Neural crest cell (in vitro differentiated cells): ENCODE data around the gene SND1. TPM values are rescaled to one million over a fixed set of nuclear protein-coding genes. Genes with fewer than 3 reads are reported as not detected.

Experiments
- DNase-seq: peaks from one replicate; pipeline ENCODE4 v3.0.0; 2021; ENCODE audit warnings: low read depth, mixed read lengths, low spot score
- H3K27ac Mint-ChIP-seq: one replicate; pipeline ENCODE4 v1.8.0; 2021; ENCODE audit warnings: mild to moderate bottlenecking, mixed read lengths; ENCODE audit not compliant: unreplicated experiment
- H3K27me3 Mint-ChIP-seq: 2 replicates; pipeline ENCODE4 v1.8.0; 2021; ENCODE audit warnings: low read depth, mild to moderate bottlenecking, mixed read lengths
- H3K36me3 Mint-ChIP-seq: 2 replicates; pipeline ENCODE4 v1.8.0; 2021; ENCODE audit warnings: low read depth, mild to moderate bottlenecking, mixed read lengths
- H3K4me1 Mint-ChIP-seq: 2 replicates; pipeline ENCODE4 v1.8.0; 2021; ENCODE audit warnings: mixed read lengths
- H3K4me3 Mint-ChIP-seq: one replicate; pipeline ENCODE4 v1.8.0; 2021; ENCODE audit warnings: mild to moderate bottlenecking, mixed read lengths
- H3K9me3 Mint-ChIP-seq: 2 replicates; pipeline ENCODE4 v1.8.0; 2021; ENCODE audit warnings: mixed read lengths
- total RNA-seq: library from RNA; stranded (reverse); gene quantifications from 2 replicates; pipeline ENCODE4 v1.2.1, GENCODE V29; 2021
- TF ChIP-seq, protein P1 (sequence below): fragments of 200-600 bp; sonication (generic); conservative IDR thresholded peaks from 2 replicates; pipeline ENCODE4 v1.5.0; 2021; ENCODE audit warnings: antibody characterized with exemption, mild to moderate bottlenecking

Gene SND1
- total RNA-seq, 1 donor from 2014 or later = 184 TPM

DNA sequence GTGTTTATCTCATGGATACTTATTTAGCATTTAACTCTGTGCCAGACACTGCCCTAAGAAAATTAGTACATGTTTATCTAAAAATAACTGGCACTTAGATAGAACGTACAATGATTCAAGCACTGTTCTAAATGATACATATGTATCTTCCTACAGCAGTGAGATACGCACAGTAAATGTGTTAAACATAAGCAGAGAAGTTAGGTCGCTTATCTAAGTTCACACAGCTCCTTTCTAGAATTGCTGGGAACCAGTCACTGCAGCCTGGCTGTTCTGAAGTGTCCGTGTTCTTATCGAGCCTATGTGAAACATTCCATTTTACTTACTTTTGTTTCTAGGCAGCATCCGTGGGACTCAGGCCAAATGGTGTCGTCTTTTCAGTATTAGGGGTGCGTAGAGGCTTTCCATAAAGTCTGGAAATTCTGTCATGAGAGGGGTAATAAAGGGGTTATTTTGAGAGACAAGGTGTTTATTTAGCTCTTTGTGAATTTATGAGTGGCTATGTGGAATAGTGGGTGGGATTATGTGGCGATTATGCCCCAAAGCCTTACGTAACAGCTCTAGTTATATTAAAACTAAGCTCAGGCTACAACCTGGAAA, 186.9 kb downstream of the SND1 start:
- Mint-ChIP-seq H3K27me3 (no peaks in the 10 kb centered on the region), H3K4me1 (peaks cover 9% of the 10 kb centered on the region), H3K4me3 (no peak overlapping the region), H3K27ac (no peak overlapping the region), H3K36me3 (peaks cover 9% of the 10 kb centered on the region), H3K9me3 (peaks cover 4% of the 10 kb centered on the region)
- TF ChIP-seq, protein P1, sequence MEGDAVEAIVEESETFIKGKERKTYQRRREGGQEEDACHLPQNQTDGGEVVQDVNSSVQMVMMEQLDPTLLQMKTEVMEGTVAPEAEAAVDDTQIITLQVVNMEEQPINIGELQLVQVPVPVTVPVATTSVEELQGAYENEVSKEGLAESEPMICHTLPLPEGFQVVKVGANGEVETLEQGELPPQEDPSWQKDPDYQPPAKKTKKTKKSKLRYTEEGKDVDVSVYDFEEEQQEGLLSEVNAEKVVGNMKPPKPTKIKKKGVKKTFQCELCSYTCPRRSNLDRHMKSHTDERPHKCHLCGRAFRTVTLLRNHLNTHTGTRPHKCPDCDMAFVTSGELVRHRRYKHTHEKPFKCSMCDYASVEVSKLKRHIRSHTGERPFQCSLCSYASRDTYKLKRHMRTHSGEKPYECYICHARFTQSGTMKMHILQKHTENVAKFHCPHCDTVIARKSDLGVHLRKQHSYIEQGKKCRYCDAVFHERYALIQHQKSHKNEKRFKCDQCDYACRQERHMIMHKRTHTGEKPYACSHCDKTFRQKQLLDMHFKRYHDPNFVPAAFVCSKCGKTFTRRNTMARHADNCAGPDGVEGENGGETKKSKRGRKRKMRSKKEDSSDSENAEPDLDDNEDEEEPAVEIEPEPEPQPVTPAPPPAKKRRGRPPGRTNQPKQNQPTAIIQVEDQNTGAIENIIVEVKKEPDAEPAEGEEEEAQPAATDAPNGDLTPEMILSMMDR = no peak
- no peak for DNase-seq

DNA sequence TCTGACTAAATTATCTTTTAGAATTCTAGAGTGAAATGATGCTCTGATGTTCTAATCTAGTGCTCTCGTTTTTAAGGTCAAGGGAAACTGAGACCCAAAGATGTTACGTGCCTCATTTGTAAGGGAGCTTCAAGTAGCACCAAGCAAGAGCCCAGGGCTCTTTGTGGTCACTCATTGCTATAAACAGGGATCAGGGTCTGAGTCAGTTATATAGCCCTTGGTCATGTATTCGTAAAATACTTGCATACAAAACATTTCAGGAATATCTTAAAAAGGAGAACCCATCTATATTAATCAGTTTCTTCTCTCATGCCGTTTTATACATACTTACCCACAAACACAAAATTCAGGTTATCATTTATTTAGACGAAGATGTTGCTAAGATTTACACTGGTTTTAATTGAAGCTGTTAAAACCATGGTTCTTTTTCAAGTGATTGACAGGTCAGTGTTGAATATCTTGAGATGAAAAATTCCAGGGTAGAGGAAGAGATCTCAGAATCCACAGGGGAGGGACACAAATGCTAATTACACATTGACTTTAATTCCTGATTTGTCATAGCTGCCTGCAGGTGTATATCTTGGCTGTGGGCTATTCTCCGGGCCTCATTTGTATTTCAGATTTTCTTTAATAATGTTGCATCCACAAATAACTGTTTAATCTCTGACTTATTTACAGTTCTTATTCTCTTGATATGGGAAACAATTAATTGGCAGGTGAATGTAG, 188.4 kb downstream of the SND1 start:
- Mint-ChIP-seq H3K27me3 (no peaks in the 10 kb centered on the region), H3K4me3 (no peak overlapping the region), H3K36me3 (peaks cover 9% of the 10 kb centered on the region), H3K27ac (no peak overlapping the region), H3K9me3 (peaks cover 4% of the 10 kb centered on the region), H3K4me1 (peaks cover 9% of the 10 kb centered on the region)
- no peak for DNase-seq
- TF ChIP-seq, protein P1 = no peak

DNA sequence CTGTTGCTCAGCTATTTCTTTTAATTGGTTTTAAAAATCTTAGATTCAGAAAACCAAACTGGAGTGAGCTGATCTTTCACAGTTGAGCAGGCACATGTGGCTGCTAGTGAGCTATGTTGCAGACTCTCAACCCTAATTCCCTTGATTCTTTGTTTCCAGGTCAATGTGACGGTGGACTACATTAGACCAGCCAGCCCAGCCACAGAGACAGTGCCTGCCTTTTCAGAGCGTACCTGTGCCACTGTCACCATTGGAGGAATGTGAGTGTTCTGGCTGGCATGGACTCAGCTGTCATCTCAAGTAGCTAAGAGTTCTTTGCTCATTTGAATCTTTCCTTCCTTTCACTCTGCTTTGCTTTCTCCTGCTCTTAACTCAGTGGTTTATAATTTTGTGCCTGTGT, 192.2 kb downstream of the SND1 start:
- H3K36me3 Mint-ChIP-seq = peaks cover 6% of the 10 kb centered on the region
- no peak overlapping the region for H3K4me3 Mint-ChIP-seq
- H3K27me3 Mint-ChIP-seq = no peaks in the 10 kb centered on the region
- H3K9me3 Mint-ChIP-seq = no peaks in the 10 kb centered on the region
- no peak overlapping the region for H3K27ac Mint-ChIP-seq
- peaks cover 21% of the 10 kb centered on the region for H3K4me1 Mint-ChIP-seq
- TF ChIP-seq, protein P1 = no peak
- no peak for DNase-seq

DNA sequence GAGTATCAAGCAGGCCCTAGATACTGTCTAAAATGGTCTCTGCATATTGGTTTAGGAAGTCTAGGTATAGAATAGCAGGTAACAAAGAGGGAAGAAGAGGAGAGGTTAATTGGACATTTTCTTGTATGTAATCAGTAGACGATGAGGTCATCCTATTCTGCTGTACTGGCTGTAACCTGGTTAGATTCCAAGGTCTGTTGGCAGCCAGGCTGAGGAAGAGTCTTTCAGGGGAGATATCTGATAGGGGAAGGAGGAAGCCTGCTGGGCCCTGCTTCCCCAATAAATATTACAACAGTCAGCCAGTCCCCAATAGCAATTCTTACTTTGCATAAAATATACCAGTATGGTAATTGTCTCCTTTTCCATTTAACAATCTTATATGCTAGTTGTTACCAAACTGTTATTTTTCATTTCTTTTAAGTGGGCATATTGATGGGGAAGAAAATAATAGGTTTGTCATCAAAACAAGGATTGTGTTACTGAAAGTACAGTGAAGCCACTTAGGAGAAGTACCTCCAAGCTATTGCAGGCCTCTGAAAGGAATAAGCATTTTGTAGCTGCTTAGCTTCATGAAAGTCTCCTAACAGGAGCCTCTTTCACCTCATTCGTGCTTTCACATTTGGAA, 192.8 kb downstream of the SND1 start:
- H3K4me3 Mint-ChIP-seq = no peak overlapping the region
- no peak for DNase-seq
- no peaks in the 10 kb centered on the region for H3K27me3 Mint-ChIP-seq
- peaks cover 6% of the 10 kb centered on the region for H3K36me3 Mint-ChIP-seq
- H3K9me3 Mint-ChIP-seq = no peaks in the 10 kb centered on the region
- H3K27ac Mint-ChIP-seq = no peak overlapping the region
- TF ChIP-seq, protein P1 = no peak
- H3K4me1 Mint-ChIP-seq = peaks cover 21% of the 10 kb centered on the region

DNA sequence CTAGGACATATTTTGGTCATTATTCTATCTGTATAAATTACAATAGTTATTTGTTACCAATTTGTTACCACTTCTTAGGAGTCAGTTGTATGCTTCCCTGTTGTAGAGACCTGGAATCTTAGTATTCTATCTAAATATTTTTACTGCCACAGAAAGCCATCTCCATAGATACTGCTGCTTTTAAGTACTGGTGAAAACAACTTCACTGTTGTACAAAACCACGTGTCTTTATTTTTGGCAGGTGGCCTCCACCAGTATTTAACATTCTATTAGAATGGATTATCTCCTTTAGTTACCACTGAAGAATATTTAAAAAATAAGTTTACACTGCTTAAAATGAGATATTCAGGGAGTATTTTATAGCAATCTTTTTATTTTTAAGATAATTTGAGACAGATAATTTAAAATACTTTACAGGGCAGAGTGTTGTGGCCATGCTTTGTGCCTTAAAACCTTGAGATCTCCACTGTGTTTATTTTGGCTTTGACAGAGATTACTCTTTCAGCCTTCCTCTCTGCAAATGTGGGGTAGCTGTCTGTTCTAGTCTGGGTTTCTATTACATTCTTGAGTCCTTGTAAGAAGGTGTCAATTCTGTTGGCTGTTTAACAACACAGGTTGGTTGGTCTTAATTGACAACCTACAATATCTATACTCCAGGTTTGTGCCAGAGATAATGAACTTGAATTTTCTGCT, 193.7 kb downstream of the SND1 start:
- TF ChIP-seq, protein P1 = no peak
- DNase-seq = no peak
- no peaks in the 10 kb centered on the region for H3K27me3 Mint-ChIP-seq
- H3K9me3 Mint-ChIP-seq = no peaks in the 10 kb centered on the region
- no peak overlapping the region for H3K27ac Mint-ChIP-seq
- H3K4me3 Mint-ChIP-seq = no peak overlapping the region
- H3K36me3 Mint-ChIP-seq = peaks cover 6% of the 10 kb centered on the region
- H3K4me1 Mint-ChIP-seq = peaks cover 17% of the 10 kb centered on the region
